Measurements from ENCODE around the gene RBFOX2.
A peak's percentile ranks its signal among the peaks of the same experiment; 100 is the strongest.
"Not testable (repeated sequence)": the region's sequence is repeated elsewhere in the genome, so short reads cannot be mapped to it uniquely, and the experiment has no call there.

Gene RBFOX2

GRCh38 chr22:36010882-36011281, 17.7 kb downstream of the RBFOX2 start:
- Histone ChIP-seq H3K9me3 (no peaks in the 10 kb centered on the region), H3K36me3 (replicated peaks) (no peaks in the 10 kb centered on the region), H3K4me3 (no peak overlapping the region), H3K27me3 (ENCODE audit: low read depth) (no peaks in the 10 kb centered on the region), H3K4me1 (peaks cover 23% of the 10 kb centered on the region)
- DNase-seq (ENCODE audit: low spot score in 2 of 2), result no peak
- in situ Hi-C loops (cut with MboI; ENCODE audit: low sequenced_read_pairs), result no loop called here

- no peak for DNase-seq (ENCODE audit: low spot score in 2 of 2)
- Histone ChIP-seq H3K36me3 (replicated peaks) (no peaks in the 10 kb centered on the region), H3K4me1 (peaks cover 19% of the 10 kb centered on the region), H3K4me3 (no peak overlapping the region), H3K27me3 (ENCODE audit: low read depth) (no peaks in the 10 kb centered on the region), H3K9me3 (no peaks in the 10 kb centered on the region)
- in situ Hi-C loops (cut with MboI; ENCODE audit: low sequenced_read_pairs), result no loop called here
These were observed 18.5 kb downstream of the RBFOX2 start for GRCh38 chr22:36010090-36010489.

GRCh38 chr22:36009085-36009484, 19.5 kb downstream of the RBFOX2 start:
- no peak for DNase-seq (ENCODE audit: low spot score in 2 of 2)
- in situ Hi-C loops (cut with MboI; ENCODE audit: low sequenced_read_pairs), result no loop called here

GRCh38 chr22:36008565-36008964, 20.1 kb downstream of the RBFOX2 start:
- no peak for DNase-seq (ENCODE audit: low spot score in 2 of 2)
- in situ Hi-C loops (cut with MboI; ENCODE audit: low sequenced_read_pairs), result no loop called here
- Histone ChIP-seq H3K9me3 (no peaks in the 10 kb centered on the region), H3K27me3 (ENCODE audit: low read depth) (no peaks in the 10 kb centered on the region), H3K4me1 (peaks cover 17% of the 10 kb centered on the region), H3K36me3 (replicated peaks) (no peaks in the 10 kb centered on the region), H3K4me3 (no peak overlapping the region)

More at GRCh38 chr22:36009085-36009484, 19.5 kb downstream of the RBFOX2 start:
- no peak overlapping the region for H3K4me3 ChIP-seq
- H3K9me3 ChIP-seq, result no peaks in the 10 kb centered on the region
- H3K27me3 ChIP-seq (ENCODE audit: low read depth), result no peaks in the 10 kb centered on the region
- no peaks in the 10 kb centered on the region for H3K36me3 ChIP-seq (replicated peaks)
- peaks cover 19% of the 10 kb centered on the region for H3K4me1 ChIP-seq

- H3K4me3 ChIP-seq, result no peak overlapping the region
- H3K4me1 ChIP-seq, result peaks cover 16% of the 10 kb centered on the region
- peak in 1 of 2 experiments; percentile 14 for DNase-seq (ENCODE audit: low spot score in 2 of 2)
- H3K9me3 ChIP-seq, result no peaks in the 10 kb centered on the region
- in situ Hi-C loops (cut with MboI; ENCODE audit: low sequenced_read_pairs), result no loop called here
- no peaks in the 10 kb centered on the region for H3K27me3 ChIP-seq (ENCODE audit: low read depth)
- no peaks in the 10 kb centered on the region for H3K36me3 ChIP-seq (replicated peaks)
These were observed 20.5 kb downstream of the RBFOX2 start for GRCh38 chr22:36008131-36008530.

GRCh38 chr22:36003972-36004674, 24.5 kb downstream of the RBFOX2 start:
- DNase-seq (ENCODE audit: low spot score in 2 of 2), result no peak
- no peak overlapping the region for H3K4me3 ChIP-seq
- H3K27me3 ChIP-seq (ENCODE audit: low read depth), result no peaks in the 10 kb centered on the region
- H3K36me3 ChIP-seq (replicated peaks), result 0 out of 2 replicates have a peak, but pooled peaks cover 2% of the 10 kb centered on the region
- in situ Hi-C loops (cut with MboI; ENCODE audit: low sequenced_read_pairs), result no loop called here
- no peaks in the 10 kb centered on the region for H3K9me3 ChIP-seq
- H3K4me1 ChIP-seq, result peaks cover 13% of the 10 kb centered on the region

GRCh38 chr22:36002718-36003260, 25.8 kb downstream of the RBFOX2 start:
- Histone ChIP-seq H3K9me3 (no peaks in the 10 kb centered on the region), H3K4me1 (no peaks in the 10 kb centered on the region; the same call in 1 of the 2 replicates), H3K4me3 (no peak overlapping the region), H3K36me3 (replicated peaks) (0 out of 2 replicates have a peak, but pooled peaks cover 2% of the 10 kb centered on the region), H3K27me3 (ENCODE audit: low read depth) (no peaks in the 10 kb centered on the region)
- in situ Hi-C loops (cut with MboI; ENCODE audit: low sequenced_read_pairs), result no loop called here
- DNase-seq (ENCODE audit: low spot score in 2 of 2), result no peak

GRCh38 chr22:36002084-36002483, 26.5 kb downstream of the RBFOX2 start:
- in situ Hi-C loops (cut with MboI; ENCODE audit: low sequenced_read_pairs), result no loop called here
- Histone ChIP-seq H3K4me1 (no peaks in the 10 kb centered on the region; the same call in 1 of the 2 replicates), H3K9me3 (no peaks in the 10 kb centered on the region), H3K27me3 (ENCODE audit: low read depth) (no peaks in the 10 kb centered on the region), H3K36me3 (replicated peaks) (0 out of 2 replicates have a peak, but pooled peaks cover 2% of the 10 kb centered on the region), H3K4me3 (no peak overlapping the region)
- DNase-seq (ENCODE audit: low spot score in 2 of 2), result no peak

GRCh38 chr22:35998748-35999147, 29.9 kb downstream of the RBFOX2 start:
- no peaks in the 10 kb centered on the region; the same call in 1 of the 2 replicates for H3K4me1 ChIP-seq
- DNase-seq (ENCODE audit: low spot score in 2 of 2), result no peak
- in situ Hi-C loops (cut with MboI; ENCODE audit: low sequenced_read_pairs), result no loop called here
- peaks cover 2% of the 10 kb centered on the region; the same call in 1 of the 2 replicates for H3K36me3 ChIP-seq (replicated peaks)
- no peaks in the 10 kb centered on the region for H3K27me3 ChIP-seq (ENCODE audit: low read depth)
- no peak overlapping the region for H3K4me3 ChIP-seq
- no peaks in the 10 kb centered on the region for H3K9me3 ChIP-seq

- no peak for DNase-seq (ENCODE audit: low spot score in 2 of 2)
- Histone ChIP-seq H3K4me3 (no peak overlapping the region), H3K9me3 (no peaks in the 10 kb centered on the region), H3K27me3 (ENCODE audit: low read depth) (no peaks in the 10 kb centered on the region), H3K36me3 (replicated peaks) (peaks cover 2% of the 10 kb centered on the region; the same call in 1 of the 2 replicates), H3K4me1 (no peaks in the 10 kb centered on the region; the same call in 1 of the 2 replicates)
- in situ Hi-C loops (cut with MboI; ENCODE audit: low sequenced_read_pairs), result no loop called here
These were observed 31.2 kb downstream of the RBFOX2 start for GRCh38 chr22:35997438-35997837.

- no peaks in the 10 kb centered on the region; the same call in 1 of the 2 replicates for H3K36me3 ChIP-seq (replicated peaks)
- H3K27me3 ChIP-seq (ENCODE audit: low read depth), result no peaks in the 10 kb centered on the region
- no peak for DNase-seq (ENCODE audit: low spot score in 2 of 2)
- no peak overlapping the region for H3K4me3 ChIP-seq
- no peaks in the 10 kb centered on the region for H3K9me3 ChIP-seq
- in situ Hi-C loops (cut with MboI; ENCODE audit: low sequenced_read_pairs), result no loop called here
- no peaks in the 10 kb centered on the region for H3K4me1 ChIP-seq
These were observed 32.0 kb downstream of the RBFOX2 start for GRCh38 chr22:35996596-35996995.

- in situ Hi-C loops (cut with MboI; ENCODE audit: low sequenced_read_pairs), result no loop called here
- H3K9me3 ChIP-seq, result no peaks in the 10 kb centered on the region
- DNase-seq (ENCODE audit: low spot score in 2 of 2), result no peak
- H3K36me3 ChIP-seq (replicated peaks), result no peaks in the 10 kb centered on the region; the same call in 1 of the 2 replicates
- H3K4me3 ChIP-seq, result no peak overlapping the region
- no peaks in the 10 kb centered on the region for H3K4me1 ChIP-seq
- H3K27me3 ChIP-seq (ENCODE audit: low read depth), result no peaks in the 10 kb centered on the region
These were observed 32.9 kb downstream of the RBFOX2 start for GRCh38 chr22:35995772-35996171.

- in situ Hi-C loops (cut with MboI; ENCODE audit: low sequenced_read_pairs), result no loop called here
- no peaks in the 10 kb centered on the region; the same call in 1 of the 2 replicates for H3K36me3 ChIP-seq (replicated peaks)
- no peaks in the 10 kb centered on the region for H3K9me3 ChIP-seq
- no peak overlapping the region for H3K4me3 ChIP-seq
- H3K27me3 ChIP-seq (ENCODE audit: low read depth), result no peaks in the 10 kb centered on the region
- H3K4me1 ChIP-seq, result no peaks in the 10 kb centered on the region
- no peak for DNase-seq (ENCODE audit: low spot score in 2 of 2)
These were observed 33.3 kb downstream of the RBFOX2 start for GRCh38 chr22:35995348-35995747.

GRCh38 chr22:35993727-35994126, 34.9 kb downstream of the RBFOX2 start:
- H3K9me3 ChIP-seq; DNase-seq (ENCODE audit: low spot score in 2 of 2); H3K36me3 ChIP-seq (replicated peaks); H3K4me1 ChIP-seq; H3K4me3 ChIP-seq; in situ Hi-C loops (cut with MboI; ENCODE audit: low sequenced_read_pairs); H3K27me3 ChIP-seq (ENCODE audit: low read depth): not testable (repeated sequence)

All from HAP-1 (cell line).